8988T (cell line): ENCODE data around the gene SNAP91.
"Not testable (repeated sequence)": the region's sequence is repeated elsewhere in the genome, so short reads cannot be mapped to it uniquely, and the experiment has no call there.

Source experiments
- DNase-seq: peaks from one replicate; pipeline ENCODE4 v3.0.0; 2011

The SNAP91 gene, protein sequence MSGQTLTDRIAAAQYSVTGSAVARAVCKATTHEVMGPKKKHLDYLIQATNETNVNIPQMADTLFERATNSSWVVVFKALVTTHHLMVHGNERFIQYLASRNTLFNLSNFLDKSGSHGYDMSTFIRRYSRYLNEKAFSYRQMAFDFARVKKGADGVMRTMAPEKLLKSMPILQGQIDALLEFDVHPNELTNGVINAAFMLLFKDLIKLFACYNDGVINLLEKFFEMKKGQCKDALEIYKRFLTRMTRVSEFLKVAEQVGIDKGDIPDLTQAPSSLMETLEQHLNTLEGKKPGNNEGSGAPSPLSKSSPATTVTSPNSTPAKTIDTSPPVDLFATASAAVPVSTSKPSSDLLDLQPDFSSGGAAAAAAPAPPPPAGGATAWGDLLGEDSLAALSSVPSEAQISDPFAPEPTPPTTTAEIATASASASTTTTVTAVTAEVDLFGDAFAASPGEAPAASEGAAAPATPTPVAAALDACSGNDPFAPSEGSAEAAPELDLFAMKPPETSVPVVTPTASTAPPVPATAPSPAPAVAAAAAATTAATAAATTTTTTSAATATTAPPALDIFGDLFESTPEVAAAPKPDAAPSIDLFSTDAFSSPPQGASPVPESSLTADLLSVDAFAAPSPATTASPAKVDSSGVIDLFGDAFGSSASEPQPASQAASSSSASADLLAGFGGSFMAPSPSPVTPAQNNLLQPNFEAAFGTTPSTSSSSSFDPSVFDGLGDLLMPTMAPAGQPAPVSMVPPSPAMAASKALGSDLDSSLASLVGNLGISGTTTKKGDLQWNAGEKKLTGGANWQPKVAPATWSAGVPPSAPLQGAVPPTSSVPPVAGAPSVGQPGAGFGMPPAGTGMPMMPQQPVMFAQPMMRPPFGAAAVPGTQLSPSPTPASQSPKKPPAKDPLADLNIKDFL

DNA sequence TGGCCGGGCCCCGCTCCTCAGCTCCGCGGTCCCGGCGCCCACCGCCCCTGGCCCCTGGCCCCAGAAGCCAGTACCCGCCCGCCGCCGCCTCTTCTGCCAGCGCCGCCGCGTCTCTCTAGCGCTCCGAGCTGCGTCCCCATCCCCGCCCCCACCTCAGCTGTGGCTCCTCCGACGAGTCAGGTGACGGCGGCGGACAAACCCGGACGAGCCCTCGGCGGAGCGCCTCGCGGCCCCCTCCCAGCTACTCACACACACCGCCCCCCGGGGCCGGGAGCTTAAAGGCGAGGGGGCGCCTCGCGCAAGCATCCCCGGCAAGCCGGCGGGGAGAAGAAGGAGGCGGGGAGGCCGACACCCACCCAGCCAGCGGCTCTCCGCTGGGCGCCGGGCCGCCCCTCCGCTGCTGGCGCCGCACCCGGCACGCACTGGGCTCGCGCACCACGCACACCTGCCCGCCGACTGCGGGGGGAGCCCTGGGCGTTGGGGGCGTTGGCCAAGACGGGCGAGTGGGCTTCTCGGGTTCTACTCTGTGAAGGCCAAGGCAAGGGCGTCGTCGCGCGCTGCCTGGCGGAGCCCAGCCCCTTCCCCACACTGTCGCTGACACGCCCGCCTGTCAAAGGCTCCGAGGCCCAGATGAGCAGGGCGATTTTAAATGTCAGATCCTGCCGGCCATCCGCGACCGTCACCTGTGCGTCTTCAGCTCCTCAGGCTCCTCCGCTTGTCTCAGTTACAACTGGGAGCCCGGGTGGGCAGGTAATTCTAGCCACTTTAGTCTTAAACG is at the start of gene SNAP91:
SNAP91 (minus strand) TSS at position 132 of the 778 bp plus-strand sequence. CDS start 1,174 bp downstream, outside the sequence.
- DNase-seq = no peak

DNA sequence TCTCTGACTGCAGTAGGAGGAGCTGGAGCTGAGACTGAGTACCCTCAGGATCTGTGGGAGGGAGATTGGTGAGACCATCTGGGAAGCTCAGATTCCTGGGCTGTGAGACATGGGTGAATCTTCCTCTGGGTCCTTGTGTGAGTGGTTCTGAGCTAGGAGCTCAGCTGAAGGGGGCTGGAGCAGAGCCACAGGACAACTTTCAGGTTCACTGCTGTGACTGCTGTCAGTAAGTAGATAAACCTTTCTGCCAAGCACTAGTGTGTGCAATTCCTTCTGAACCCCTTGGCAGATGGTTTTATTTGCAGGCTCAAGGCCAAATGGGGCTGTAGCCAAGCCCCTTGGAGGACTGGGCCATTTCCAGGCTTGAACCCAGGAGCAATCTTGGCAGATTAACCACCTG is 49.6 kb upstream of the SNAP91 start:
- DNase-seq = no peak

DNA sequence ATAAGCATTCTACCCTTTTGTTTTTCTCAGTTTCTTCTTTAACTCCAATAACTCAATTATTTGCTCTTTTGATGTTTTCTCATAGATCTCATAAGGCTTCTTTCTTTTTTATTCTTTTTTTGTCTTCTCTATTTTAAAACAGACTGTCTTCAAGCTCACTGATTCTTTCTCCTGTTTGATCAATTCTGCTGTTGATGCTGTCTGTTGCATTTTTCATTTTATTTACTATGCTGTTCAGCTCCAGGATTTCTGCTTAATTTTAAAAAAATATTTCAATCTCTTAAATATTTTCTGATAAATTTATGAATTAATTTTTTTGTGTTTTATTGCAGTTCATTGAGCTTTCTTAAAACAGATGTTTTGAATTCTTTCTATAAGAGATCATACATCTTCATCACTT is 48.1 kb upstream of the SNAP91 start:
- no peak for DNase-seq

DNA sequence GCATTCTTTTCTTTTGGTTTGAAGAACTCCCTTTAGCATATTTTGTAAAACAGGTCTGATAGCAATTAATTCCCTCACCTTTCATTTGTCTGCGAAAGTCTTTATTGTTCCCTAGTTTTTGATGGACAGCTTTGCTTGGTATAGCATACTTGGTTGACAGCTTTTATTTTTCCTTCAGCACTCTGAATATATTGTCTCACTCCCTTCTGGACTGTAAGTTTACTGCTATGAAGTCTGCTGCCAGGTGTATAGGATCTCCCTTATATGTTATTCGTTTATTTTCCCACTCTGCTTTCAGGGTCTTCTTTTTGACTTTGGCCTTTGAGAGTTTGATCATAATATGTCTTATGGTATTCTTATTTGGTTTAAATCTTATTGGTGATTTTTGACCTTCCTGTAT is 47.7 kb upstream of the SNAP91 start:
- no peak for DNase-seq

DNA sequence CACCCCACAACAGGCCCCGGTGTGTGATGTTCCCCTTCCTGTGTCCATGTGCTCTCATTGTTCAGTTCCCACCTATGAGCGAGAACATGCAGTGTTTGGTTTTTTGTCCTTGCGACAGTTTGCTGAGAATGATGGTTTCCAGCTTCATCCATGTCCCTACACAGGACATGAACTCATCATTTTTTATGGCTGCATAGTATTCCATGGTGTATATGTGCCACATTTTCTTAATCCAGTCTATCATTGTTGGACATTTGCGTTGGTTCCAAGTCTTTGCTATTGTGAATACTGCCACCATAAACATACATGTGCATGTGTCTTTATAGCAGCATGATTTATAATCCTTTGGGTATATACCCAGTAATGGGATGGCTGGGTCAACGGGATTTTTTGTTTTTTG is 43.5 kb upstream of the SNAP91 start:
- not testable (repeated sequence) for DNase-seq

DNA sequence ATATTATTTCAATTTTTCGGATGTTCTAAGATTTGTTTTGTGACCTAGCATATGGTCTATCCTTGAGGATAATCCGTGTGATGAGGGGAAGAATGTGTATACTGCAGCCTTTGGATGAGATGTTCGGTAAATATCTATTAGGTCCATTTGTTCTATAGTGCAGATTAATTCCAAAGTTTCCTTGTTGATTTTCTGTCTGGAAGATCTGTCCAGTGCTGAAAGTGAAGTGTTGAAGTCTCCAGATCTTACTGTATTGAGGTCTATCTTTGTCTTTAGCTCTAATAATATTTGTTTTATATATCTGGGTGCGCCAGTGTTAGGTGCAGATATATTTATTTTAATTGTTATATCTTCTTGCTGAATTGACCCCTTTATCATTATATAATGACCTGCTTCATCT is 32.2 kb upstream of the SNAP91 start:
- DNase-seq = no peak

DNA sequence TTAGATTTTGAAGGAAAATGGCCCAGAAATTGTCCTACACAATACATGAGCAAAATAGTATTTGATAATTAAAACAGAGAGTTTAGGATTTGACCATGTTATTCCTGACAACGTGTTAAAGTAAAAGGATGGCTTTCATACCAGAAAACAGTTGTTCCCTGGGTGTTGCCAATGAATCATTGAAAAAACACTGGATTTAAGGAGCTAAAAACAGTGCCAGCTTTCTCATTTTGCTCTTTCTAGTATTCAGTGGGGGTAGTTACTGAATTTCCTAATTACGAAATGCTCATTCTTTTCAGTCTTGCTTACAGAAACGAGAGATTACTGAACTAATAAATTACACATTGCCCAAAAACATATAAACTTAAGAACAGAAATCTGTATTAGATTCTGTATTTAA is 26.6 kb upstream of the SNAP91 start:
- DNase-seq = no peak

DNA sequence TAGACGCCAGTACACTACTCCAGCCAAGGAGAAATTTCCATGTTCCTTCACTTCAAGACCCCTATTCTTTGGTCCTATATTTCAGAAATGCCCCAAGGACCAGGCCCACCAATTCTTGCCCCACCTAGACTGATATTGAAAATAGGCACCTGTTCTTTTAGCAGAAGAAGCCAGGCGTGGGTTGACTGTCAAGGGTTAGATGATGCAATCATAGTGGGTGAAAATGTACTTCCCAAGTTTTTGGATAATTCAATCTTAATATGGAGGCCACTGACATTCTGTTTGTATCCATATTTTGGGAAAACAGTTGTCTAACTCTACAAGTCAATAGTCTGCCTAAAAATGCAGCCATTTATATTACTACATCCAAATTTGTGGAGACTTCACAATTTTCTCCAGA is 21.0 kb upstream of the SNAP91 start:
- no peak for DNase-seq

DNA sequence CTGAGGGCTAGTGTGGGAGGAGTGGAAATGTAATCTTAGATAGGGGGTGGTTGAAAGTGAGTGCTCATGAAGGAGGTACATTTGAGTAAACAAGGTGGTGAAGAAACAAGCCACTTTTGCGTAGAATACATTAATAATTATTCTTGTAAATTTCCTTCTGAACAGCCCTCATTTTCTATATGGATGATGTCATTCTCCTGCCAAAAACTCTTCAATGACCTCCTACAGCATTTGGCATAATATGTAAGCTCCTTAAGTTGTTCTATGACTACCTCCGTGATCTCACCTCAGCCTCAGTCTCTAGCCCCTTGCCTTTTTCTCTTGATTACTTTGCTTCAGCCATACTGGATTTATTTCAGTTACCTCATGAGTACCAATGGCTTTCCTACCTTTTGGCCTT is 14.0 kb upstream of the SNAP91 start:
- no peak for DNase-seq

DNA sequence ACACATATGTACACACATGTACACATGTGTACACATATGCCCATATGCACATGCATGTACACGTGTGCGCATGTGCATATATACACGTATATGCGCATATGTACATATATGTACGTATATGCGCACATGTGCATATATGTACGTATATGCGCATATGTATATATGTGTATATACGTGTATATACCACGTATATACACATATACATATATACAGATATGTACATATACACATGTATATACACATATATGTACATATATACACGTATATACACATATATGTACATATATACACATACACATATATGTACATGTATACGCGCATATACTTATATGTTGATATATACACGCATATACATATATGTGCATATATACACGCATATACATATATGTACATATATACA is 8.9 kb upstream of the SNAP91 start:
- DNase-seq = no peak

DNA sequence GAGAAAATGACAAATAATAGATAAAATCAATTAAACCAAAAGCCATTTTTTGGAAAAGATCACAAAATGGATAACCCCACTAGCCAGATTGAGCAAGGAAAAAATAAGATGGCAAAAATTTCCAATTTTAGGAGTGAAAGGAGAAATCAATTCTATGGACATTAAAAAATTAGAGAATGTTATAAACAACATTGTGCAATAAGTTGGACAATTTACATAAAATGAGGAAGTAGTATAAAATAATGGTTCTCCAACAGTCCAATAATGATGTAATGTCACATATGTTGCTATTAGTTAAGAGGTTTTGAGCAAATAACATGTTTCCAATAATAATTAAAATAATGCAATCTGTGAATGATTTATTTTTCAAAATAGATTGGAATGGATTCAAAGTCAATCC is 3.1 kb upstream of the SNAP91 start:
- no peak for DNase-seq

DNA sequence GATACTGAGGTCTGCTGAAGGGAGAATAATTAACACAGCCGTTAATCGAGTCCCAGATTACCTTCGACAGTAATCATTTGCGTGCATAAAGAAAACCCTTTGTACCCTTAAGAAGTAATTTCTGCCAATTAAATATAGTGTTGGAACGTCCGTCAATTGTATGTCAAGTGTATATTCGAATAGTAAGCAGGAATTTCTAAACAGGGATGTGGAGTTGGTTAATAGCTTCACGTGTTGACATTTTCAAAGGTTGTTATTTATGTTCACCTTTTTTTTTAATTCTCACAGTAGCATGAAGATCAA is 798 bp upstream of the SNAP91 start:
- DNase-seq = no peak

DNA sequence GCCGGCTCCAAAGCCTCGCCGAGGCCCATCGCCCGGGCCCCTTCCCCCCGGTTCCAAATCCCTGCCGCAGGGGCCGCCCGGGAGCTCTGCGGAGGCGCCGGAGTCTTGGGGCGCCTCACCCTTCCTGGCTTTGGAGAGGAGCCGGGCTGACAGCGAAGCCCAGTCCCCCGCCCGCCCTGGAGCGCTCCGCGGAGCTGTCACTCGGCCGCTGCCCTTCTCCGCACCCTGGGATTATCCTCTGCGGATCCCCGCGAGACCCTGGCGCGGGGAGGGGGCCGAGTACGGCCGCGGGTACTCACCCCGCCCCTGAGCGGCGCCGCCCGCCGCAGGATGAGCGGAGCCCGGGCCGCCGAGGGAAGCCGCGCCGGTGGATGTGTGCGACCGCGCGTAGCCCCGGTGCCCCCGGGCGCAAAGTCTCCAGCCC is 343 bp downstream of the SNAP91 start:
- no peak for DNase-seq

DNA sequence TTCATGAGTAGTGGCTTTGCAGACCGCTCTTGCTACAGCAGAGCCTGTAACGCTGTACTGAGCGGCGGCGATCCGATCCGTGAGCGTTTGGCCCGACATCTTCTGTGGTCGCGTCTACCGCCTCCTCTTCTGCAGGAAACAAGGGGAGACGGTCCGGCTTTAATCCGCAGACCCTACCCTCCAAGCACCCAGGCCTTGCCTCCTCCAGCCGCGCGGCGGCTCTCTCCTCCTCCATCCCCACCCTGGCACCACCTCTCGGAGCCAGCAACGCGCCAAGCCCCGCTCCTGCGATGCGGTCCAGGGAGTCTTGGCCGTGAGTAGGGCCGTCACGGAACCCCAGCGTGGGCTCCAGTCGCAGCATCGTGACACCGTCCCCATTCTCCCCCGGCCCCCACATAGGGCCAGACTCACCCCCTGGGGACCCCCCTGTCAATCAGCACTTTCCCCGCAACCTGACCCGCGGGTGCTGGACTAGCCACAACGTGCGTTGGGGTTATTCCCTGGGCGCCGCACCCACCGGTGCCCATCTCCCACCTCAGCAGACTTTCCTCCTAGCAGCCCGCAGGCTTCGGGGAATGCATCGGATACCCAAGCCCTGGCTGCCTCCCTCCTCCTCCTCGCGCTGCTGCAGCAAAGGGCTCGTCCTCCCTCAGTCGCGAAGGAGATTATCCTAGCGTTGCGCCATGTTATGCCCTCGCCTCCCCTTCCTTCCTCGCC is 914 bp downstream of the SNAP91 start:
- DNase-seq = no peak

DNA sequence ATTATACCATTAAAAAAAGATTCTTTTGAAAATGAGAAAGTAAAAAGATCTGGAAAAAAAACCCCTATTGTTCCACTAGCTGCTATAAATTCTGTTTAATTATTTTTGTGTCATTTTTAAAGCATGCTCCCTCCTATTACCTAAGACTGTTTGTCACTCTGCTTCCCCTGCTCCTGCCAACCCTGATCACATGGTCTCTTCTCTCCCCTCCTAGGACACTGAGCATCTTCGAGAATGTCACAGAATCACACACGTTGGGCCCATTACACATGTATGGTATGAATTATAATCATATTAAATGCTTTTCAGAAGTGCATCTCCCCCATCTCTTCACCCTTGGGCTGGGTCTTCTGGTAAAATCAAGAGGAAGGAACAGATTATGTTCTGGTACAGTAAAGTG is 6.2 kb downstream of the SNAP91 start:
- no peak for DNase-seq

DNA sequence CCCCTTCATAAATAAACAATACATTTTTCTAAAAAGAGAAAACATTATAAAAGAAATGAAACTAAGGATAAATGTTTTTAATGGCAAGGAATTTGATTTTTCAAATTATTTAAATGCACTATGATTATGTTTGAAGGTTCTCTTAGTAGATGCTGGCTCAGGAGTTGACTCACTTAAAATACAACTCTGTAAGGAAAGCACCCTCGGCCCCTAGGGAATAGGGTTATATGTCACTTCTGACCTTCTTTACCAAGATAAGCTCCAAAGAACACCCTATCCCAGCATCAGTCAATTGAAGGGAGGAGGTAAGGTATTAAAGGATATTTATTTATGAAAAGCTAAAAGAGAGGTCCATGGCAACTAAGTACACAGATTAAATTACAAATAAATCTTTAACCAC is 6.8 kb downstream of the SNAP91 start:
- DNase-seq = no peak

DNA sequence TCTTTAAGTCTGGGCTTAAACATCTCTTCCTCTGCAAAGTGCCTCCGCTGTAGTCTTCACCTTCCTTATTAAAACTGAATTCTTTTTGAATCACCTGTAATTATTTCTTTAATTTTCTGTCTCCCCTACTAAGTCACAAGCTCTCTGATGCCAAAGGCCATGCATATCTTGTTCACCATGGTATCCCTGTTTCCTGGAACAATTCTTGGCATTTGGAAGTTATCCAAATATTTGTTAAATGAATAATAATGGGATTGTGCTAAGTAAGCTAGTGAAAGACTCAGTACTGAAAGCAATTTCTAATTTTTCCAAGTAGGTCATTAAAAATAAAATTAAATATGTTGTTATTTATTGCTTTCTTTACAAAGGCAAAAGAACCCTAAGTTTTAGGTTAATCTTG is 12.2 kb downstream of the SNAP91 start:
- DNase-seq = no peak

DNA sequence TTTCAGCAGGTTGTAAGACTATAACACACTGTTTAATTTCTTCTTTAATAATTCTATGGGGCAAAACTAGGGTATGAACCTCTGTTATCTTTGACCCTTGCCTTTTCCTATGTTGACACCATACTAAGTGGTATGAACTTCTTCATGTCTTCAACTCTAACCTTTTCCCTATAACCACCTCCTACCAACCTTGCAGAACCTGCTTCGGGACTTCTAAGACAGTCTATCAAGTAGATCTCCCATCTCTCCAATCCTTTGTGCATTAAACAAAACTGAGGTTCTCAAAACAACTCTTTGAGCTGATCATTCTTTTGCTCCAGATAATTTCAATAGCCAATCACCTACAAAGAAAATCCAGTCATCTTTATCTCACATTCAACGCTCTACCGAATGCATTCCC is 23.4 kb downstream of the SNAP91 start:
- no peak for DNase-seq

DNA sequence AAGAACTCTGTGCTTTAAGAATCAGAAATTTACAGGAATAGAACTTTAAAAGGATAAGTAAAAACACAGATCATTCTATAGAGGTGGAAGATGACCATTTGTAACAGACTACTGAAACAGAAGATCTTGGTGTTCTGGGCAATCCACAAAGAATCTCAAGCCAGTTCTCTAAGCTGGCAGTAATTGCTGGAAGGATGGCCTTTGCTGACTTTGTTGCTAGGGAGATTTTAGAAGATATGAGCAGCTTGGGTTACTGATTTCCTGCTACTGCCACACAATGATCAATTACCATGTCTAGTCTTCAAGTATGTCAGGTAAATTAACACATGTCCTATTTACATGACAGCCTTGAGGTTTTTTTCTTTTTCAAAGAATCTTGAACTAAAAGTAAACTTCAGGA is 31.1 kb downstream of the SNAP91 start:
- no peak for DNase-seq

DNA sequence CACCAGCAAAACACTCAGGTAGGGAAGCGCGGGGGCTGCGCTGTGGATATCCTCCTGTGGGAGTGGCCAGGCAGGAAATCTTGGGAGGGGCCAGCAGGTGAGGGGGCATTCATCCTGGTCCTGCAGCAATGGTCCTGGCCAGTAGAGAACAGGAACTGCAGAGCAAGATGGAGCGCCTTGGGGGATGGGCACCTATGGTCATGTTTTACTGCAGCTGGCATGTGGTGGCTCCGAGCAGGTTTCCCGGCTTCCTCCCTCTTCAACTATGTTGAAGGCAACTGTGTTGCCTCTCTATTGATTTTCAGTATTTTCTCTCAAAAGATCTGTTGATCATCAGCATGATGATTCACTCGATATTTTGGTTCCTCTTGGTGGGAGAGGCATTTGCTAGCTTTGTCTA is 70.9 kb downstream of the SNAP91 start:
- no peak for DNase-seq

DNA sequence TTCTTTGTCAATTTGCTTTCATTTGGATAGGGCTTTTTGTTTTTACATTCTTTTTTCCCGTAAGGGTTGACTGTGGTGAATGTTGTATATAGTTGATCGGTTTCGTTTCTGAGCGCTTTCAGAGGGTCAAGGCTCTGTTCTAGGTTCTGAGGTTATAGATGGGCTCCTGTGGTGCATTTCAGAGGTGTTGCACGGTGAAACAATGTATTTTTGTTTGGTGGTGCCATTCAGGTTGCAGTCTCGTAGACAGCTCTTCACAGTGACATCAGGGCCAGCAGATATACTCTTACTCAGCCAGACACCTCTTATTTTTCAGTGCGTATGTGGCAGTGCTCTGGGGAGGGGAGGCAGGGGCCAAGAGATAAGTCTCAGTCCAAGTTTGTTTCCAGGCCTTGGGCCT is 72.1 kb downstream of the SNAP91 start:
- DNase-seq = no peak

DNA sequence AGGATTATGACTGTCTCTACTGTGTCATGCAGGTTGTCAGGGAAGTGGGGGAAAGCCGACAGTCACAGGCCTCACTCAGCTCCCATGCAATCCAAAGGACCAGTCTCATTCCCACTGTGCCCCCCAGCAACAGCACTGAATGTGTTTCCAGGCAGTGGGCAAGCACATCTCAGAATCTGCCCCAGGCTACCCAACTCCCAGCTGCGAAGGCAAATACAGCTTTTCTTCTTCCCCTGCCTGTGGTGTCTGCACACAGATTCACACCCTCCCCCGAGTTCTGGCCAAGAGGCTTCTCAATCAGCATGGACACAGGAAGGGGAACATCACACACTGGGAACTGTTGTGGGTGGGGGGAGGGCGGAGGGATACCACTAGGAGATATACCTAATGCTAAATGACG is 75.3 kb downstream of the SNAP91 start:
- DNase-seq = no peak

DNA sequence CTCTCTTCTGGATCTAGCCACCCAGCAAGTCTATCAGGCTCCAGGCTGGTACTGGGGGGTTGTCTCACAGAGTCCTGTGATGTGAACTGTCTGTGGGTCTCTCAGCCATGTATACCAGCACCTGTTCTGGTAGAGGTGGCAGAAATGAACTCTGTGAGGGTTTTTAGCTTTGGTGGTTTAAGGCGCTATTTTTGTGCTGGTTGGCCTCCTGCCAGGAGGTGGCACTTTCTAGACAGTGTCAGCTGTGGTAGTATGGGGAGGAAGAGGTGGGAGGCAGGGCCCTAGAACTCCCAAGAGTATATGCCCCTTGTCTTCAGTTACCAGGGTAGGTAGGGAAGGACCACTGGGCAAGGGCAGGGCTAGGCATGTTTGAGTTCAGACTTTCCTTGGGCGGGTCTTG is 75.8 kb downstream of the SNAP91 start:
- no peak for DNase-seq
